Measurements from ENCODE around the gene FKBP10.
"Not testable (repeated sequence)": the region's sequence is repeated elsewhere in the genome, so short reads cannot be mapped to it uniquely, and the experiment has no call there.

The FKBP10 gene

GRCh38 chr17:41839448-41839847, 26.6 kb downstream of the FKBP10 start:
- DNase-seq (ENCODE audit: low read depth): not testable (repeated sequence)

- not testable (repeated sequence) for DNase-seq (ENCODE audit: low read depth)
Measured at GRCh38 chr17:41840781-41841180, 28.0 kb downstream of the FKBP10 start.

GRCh38 chr17:41844971-41845370, 32.2 kb downstream of the FKBP10 start:
- DNase-seq (ENCODE audit: low read depth): no peak

GRCh38 chr17:41848788-41849187, 36.0 kb downstream of the FKBP10 start:
- no peak for DNase-seq (ENCODE audit: low read depth)

GRCh38 chr17:41849251-41849990, 36.6 kb downstream of the FKBP10 start:
- DNase-seq (ENCODE audit: low read depth): no peak

- DNase-seq (ENCODE audit: low read depth): not testable (repeated sequence)
Measured at GRCh38 chr17:41851382-41851781, 38.6 kb downstream of the FKBP10 start.

GRCh38 chr17:41860254-41860931, 47.6 kb downstream of the FKBP10 start:
- DNase-seq (ENCODE audit: low read depth): no peak

GRCh38 chr17:41863074-41863848, 50.5 kb downstream of the FKBP10 start:
- no peak for DNase-seq (ENCODE audit: low read depth)

GRCh38 chr17:41864498-41864835, 51.7 kb downstream of the FKBP10 start:
- DNase-seq (ENCODE audit: low read depth): no peak

GRCh38 chr17:41864836-41865595, 52.2 kb downstream of the FKBP10 start, which contains the start of gene KLHL11:
TSS of gene KLHL11 (minus strand) at chr17:41865423. CDS start at chr17:41865370, 53 bp downstream.
- DNase-seq (ENCODE audit: low read depth): peak; percentile 71

- no peak for DNase-seq (ENCODE audit: low read depth)
Measured at GRCh38 chr17:41865596-41865893, 52.7 kb downstream of the FKBP10 start.

- DNase-seq (ENCODE audit: low read depth): no peak
Measured at GRCh38 chr17:41868568-41868967, 55.8 kb downstream of the FKBP10 start.

GRCh38 chr17:41869426-41869825, 56.6 kb downstream of the FKBP10 start:
- no peak for DNase-seq (ENCODE audit: low read depth)

- no peak for DNase-seq (ENCODE audit: low read depth)
Measured at GRCh38 chr17:41870097-41870496, 57.3 kb downstream of the FKBP10 start.

- DNase-seq (ENCODE audit: low read depth): no peak
Measured at GRCh38 chr17:41870627-41871026, 57.8 kb downstream of the FKBP10 start.

GRCh38 chr17:41871789-41872188, 59.0 kb downstream of the FKBP10 start:
- no peak for DNase-seq (ENCODE audit: low read depth)
